Parietal lobe (tissue), 2 donors: Measurements from ENCODE around the gene MAX. TPM values are rescaled to one million over a fixed set of nuclear protein-coding genes. Genes with fewer than 3 reads are reported as not detected.
A peak's percentile ranks its signal among the peaks of the same experiment; 100 is the strongest.

Source experiments
- small RNA-seq: library from RNA; depleted of rRNA; stranded (forward); fragments of <200 nt; gene quantifications from one replicate; pipeline ENCODE3, GENCODE V24; 2014; ENCODE audit warnings: low replicate concordance
- total RNA-seq: library from RNA; depleted of rRNA; stranded (reverse); fragments of >200 nt; gene quantifications from one replicate; pipeline ENCODE4 v1.2.3, GENCODE V29; 2014

MAX gene, protein sequence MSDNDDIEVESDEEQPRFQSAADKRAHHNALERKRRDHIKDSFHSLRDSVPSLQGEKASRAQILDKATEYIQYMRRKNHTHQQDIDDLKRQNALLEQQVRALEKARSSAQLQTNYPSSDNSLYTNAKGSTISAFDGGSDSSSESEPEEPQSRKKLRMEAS
- 55.4 TPM for total RNA-seq

DNA sequence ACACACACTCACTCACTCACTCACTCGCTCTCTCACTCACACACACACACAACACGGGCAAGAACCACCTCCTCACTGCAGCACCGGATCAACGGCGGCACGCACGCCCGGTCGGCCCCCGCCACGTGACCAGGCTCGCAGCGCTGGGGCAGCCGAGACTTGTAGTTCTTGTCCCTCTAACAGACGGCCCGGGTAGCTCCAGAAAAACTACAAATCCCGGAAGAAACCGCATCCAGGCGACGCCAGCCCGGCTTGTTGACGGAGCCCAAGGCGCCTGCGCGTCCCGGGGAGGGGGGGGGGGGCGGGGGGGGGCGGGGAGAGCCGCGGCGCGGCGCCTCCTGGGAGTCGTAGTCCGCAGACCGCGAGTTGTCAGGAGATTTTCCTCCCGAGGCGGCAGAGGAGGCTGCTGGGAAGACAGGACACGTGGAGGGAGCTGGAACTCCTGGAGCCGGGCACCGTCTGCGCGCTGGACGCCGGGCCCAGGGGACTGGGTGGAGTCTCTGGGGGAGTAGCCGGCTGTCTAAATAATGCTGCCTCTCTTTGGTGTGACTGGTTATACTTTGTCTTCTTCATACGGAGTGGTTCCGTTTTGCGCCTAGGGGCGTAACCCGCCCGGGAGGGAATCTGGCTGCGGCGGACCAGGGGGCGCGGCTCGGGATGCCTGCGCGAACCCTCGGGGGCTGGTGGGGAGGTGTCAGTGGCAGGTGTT, at the start of gene MAX:
MAX (minus strand) TSS at position 77 of the 709 bp plus-strand sequence. CDS start 178 bp downstream, outside the sequence.

Small RNA genes within 50 kb of the gene (small RNA-seq; reads per million reads assigned to genes)
- gene MIR4706 (0.52 reads per million, percentile 46 among the genes with 10 or more reads in this experiment), gene RNU2-14P (1.5 reads per million, percentile 77 among the genes with 10 or more reads in this experiment)

Other genes starting within 250 kb of the MAX start
- gene SPTB, start 222.6 kb downstream of the MAX start, total RNA-seq = 23.5 TPM
- gene CHURC1, start 188.1 kb downstream of the MAX start, total RNA-seq = 51.3 TPM
- gene GPX2, start 159.8 kb downstream of the MAX start, total RNA-seq = not detected
- 46.6 TPM for gene RAB15, start 130.2 kb downstream of the MAX start, total RNA-seq
- gene FNTB, start 115.6 kb downstream of the MAX start, total RNA-seq = 12.8 TPM